Memory B cell (primary cell): ENCODE data around the gene CD74.

Experiments
- ATAC-seq: fragments of 150-1000 bp; cut with Tn5 transposase; 2 replicates; pipeline ENCODE4 v1.10.0; 2021; ENCODE audit warnings: low read depth, mild to moderate bottlenecking, moderate library complexity
- DNase-seq, 2 donors: peaks; one replicate each; pipeline ENCODE4 v3.0.0; 2022; ENCODE audit warnings: low spot score in 2 of 2
- H3K27ac Mint-ChIP-seq: one replicate; pipeline ENCODE4 v1.8.0; 2022; ENCODE audit warnings: mild to moderate bottlenecking, moderate library complexity, mixed read lengths
- H3K27me3 Mint-ChIP-seq: one replicate; pipeline ENCODE4 v1.8.0; 2022; ENCODE audit warnings: mixed read lengths
- H3K36me3 Mint-ChIP-seq: one replicate; pipeline ENCODE4 v1.8.0; 2022; ENCODE audit warnings: mild to moderate bottlenecking, mixed read lengths
- H3K4me1 Mint-ChIP-seq: one replicate; pipeline ENCODE4 v1.8.0; 2022; ENCODE audit warnings: mixed read lengths
- H3K4me3 Mint-ChIP-seq: one replicate; pipeline ENCODE4 v1.8.0; 2022; ENCODE audit warnings: mild to moderate bottlenecking, moderate library complexity, mixed read lengths
- H3K9me3 Mint-ChIP-seq: one replicate; pipeline ENCODE4 v1.8.0; 2022; ENCODE audit warnings: mixed read lengths

CD74 gene

DNA sequence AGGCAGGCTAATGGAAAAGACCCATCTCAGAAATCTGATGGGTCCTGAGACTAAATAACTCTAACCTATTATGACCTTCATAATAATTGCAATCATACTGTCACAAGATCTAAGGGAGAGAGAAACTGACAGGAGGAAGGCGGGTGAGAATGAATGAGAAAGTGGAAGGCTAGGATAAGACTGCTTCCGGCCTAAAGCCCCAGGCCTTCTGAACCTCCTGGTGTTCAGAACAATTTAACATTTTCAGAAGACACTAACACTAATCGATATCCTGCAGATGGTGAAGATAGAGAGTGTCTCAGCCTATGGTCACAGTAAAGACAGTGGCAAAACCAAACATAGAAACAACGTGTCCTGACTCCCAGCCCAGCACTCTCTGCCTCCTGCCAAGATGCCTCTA, 35.6 kb upstream of the CD74 start:
- DNase-seq (no peak), ATAC-seq (no peak)
- Mint-ChIP-seq H3K27ac (peak overlapping the region; percentile 97), H3K4me1 (peaks cover 21% of the 10 kb centered on the region), H3K36me3 (peaks cover 29% of the 10 kb centered on the region), H3K27me3 (no peaks in the 10 kb centered on the region), H3K9me3 (no peaks in the 10 kb centered on the region), H3K4me3 (peak overlapping the region; percentile 96)

DNA sequence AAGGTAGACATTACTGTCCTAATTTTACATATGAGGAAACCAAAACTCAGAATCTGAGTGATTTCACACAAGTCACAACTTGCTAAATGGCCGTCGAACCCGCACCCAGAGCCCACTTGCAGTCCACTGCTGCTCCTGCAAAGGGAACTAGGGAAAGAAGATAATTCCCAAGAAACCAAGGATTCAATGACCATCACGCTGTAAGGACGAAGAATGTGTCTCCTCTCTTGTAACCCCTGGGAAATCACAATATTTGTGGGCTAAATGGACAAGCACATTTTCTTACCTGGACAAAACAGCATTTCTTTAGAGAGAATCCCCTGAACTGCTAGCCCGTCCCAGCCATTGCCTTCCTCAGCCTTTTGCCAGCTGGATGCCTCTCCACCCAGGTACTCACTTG, 34.5 kb upstream of the CD74 start:
- H3K36me3 Mint-ChIP-seq = peaks cover 29% of the 10 kb centered on the region
- no peak overlapping the region for H3K27ac Mint-ChIP-seq
- no peak for DNase-seq
- H3K4me3 Mint-ChIP-seq = no peak overlapping the region
- no peaks in the 10 kb centered on the region for H3K27me3 Mint-ChIP-seq
- H3K4me1 Mint-ChIP-seq = peaks cover 21% of the 10 kb centered on the region
- no peak for ATAC-seq
- no peaks in the 10 kb centered on the region for H3K9me3 Mint-ChIP-seq

DNA sequence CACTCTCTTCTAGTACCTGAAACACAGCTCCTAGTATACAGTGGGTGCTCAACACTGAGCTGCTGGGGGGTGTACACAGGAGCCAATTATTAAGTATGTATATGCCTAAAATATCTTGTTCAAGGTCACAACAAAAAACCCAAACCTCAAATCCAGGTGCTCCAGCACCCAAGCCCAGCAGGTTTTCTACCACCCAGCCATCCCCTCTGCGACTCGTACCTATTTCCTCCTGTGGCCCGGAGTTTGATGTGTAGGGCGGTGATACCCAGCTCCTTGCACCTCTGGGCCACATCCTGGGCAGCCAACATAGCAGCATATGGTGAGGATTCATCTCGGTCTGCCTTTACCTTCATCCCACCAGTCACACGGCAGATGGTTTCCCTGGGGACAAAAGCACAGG, 33.9 kb upstream of the CD74 start:
- Mint-ChIP-seq H3K36me3 (peaks cover 29% of the 10 kb centered on the region), H3K27ac (peak overlapping the region; percentile 28), H3K27me3 (no peaks in the 10 kb centered on the region), H3K4me3 (peak overlapping the region; percentile 24), H3K4me1 (peaks cover 21% of the 10 kb centered on the region), H3K9me3 (no peaks in the 10 kb centered on the region)
- ATAC-seq (no peak), DNase-seq (no peak)

DNA sequence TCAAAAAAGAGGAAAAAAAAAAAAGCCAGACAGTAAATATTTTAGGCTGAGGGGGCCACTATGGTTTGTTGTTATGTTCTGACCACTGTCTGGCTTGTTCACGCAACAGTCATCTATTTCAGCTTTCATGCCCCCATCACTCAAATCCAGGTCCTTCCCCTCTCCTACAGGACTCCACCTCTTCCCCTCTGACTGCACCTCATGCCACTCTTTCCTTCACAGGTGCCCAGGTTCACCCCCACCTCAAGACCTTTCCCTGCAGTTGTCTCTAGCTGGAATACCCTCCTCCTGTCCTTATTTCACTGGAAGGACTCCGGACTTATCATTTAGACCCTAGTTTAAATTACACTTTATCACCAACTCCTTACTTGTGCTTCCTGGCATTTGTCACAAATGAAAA, 33.4 kb upstream of the CD74 start:
- Mint-ChIP-seq H3K4me1 (peaks cover 22% of the 10 kb centered on the region), H3K36me3 (peaks cover 31% of the 10 kb centered on the region)
- DNase-seq = no peak

DNA sequence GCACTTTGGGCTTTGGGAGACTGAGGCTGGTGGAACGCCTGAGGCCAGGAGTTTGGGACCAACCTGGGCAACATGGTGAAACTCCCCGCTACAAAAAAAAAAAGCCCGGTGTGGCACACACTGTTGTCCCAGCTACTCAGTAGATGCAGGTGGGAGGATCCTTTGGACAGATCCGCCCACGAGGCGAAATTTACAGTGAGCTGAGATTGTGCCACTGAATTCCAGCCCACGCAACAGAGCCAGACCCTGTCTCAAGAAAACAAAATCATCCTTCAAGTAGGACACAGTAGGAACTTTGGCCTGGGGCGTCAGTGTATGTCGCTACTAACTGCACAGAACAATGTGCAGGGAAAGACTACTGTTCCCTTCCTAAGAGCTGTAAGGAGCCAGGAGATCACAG, 32.1 kb upstream of the CD74 start:
- no peaks in the 10 kb centered on the region for H3K9me3 Mint-ChIP-seq
- ATAC-seq (no peak), DNase-seq (no peak)
- H3K36me3 Mint-ChIP-seq = peaks cover 35% of the 10 kb centered on the region
- H3K4me1 Mint-ChIP-seq = peaks cover 24% of the 10 kb centered on the region
- no peak overlapping the region for H3K27ac Mint-ChIP-seq
- no peaks in the 10 kb centered on the region for H3K27me3 Mint-ChIP-seq
- H3K4me3 Mint-ChIP-seq = no peak overlapping the region

More for the DNA sequence above, 33.4 kb upstream of the CD74 start:
- Mint-ChIP-seq H3K27me3 (no peaks in the 10 kb centered on the region), H3K4me3 (peak overlapping the region; percentile 24), H3K9me3 (no peaks in the 10 kb centered on the region), H3K27ac (peak overlapping the region; percentile 28)
- no peak for ATAC-seq

DNA sequence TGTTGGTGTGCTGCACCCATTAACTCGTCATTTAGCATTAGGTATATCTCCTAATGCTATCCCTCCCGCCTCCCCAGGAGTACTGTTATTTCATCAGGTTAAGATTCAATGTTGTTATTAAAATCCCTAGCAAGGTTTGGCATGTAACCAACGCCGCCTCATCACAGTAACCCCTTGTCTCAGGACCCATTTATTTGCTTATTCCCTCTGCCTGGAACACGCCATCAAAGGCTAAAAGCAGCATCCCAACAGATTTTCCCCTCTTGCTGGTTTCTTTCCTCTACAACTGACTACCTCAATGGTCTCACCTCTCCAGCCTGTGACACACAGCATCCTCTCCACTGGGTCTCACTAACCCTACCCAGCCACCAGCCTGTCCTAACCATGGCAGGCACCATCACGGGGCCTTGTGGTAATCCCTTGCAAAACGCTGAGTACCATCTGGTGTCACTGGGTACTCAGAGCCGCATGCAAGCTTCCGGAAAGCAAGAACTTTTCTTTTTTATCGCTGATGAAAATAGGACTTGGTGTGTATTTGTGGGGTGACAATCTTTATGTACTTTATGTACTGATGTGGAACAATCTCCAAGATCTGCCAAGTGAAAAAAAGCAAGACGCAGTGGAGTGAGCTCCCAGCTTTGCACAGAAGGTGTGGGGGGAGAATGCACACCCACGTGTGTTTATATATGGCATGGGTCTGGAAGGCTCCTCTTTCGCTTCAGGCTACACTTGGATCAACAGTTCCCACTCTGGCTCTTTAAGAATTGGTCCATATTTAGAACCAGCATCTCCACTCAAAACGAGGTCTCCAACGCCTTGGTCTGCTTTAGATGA, 30.7 kb upstream of the CD74 start:
- Mint-ChIP-seq H3K36me3 (peaks cover 35% of the 10 kb centered on the region), H3K9me3 (no peaks in the 10 kb centered on the region), H3K27ac (no peak overlapping the region), H3K27me3 (no peaks in the 10 kb centered on the region), H3K4me1 (peaks cover 19% of the 10 kb centered on the region), H3K4me3 (no peak overlapping the region)
- ATAC-seq (no peak), DNase-seq (no peak)

DNA sequence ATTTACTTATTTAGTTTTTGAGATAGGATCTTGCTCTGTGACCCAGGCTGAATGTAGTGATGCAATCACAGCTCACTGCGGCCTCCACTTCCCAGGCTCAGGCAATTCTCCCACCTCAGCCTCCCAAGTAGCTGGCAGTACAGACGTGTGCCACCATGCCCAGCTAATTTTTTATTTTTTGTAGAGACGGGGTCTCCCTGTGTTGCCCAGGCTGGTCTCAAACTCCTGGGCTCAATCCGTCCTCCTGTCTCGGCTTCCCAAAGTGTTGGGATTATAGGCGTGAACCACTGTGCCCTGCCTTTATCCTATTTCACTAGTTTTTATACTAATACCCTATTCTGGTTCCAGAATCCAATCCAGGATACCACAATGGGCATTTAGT, 30.0 kb upstream of the CD74 start:
- peaks cover 11% of the 10 kb centered on the region for H3K4me1 Mint-ChIP-seq
- H3K27ac Mint-ChIP-seq = no peak overlapping the region
- H3K4me3 Mint-ChIP-seq = no peak overlapping the region
- DNase-seq (no peak), ATAC-seq (no peak)
- no peaks in the 10 kb centered on the region for H3K27me3 Mint-ChIP-seq
- H3K9me3 Mint-ChIP-seq = no peaks in the 10 kb centered on the region
- peaks cover 30% of the 10 kb centered on the region for H3K36me3 Mint-ChIP-seq

DNA sequence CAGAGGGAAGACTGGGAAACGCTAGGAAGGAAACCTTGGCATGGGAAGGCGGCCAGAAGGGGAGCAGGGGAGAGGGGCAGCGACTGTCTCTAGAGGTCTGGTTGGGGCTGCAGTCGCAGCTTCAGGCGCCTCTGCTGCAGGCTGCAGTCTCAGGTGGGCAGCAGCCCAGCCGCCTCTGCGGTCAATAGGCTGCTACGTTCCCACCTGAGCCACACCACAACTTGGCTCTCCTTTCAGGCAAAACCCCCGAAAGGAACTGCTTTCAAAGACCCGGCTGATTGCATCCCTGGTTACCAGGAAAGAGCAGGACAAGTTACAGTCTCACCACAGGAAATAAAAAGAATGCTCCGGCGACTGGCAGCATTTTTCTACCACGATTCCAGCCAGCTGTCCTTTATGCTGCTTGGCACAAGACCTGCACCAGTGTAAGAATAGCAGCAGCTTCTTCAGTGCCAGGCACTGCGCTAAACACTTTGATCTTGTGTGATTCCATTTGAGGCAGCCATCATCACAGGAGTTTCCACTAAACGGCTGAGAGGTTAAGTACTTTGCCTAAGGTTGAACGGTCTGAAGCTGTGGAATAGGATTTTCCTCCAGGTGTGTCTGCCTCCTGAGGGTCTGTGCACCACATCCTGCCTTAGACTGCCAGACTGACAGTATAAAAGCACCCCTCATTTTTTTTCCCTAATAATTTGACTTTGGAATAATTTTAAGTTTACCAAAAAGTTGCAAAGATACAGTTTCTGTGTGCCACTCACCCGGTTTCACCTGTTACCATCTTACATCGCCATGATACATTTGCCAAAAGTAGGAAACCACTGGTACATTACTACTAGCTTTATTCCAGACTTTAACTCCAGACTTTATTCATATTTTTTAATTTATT, 29.3 kb upstream of the CD74 start:
- peaks cover 25% of the 10 kb centered on the region for H3K36me3 Mint-ChIP-seq

DNA sequence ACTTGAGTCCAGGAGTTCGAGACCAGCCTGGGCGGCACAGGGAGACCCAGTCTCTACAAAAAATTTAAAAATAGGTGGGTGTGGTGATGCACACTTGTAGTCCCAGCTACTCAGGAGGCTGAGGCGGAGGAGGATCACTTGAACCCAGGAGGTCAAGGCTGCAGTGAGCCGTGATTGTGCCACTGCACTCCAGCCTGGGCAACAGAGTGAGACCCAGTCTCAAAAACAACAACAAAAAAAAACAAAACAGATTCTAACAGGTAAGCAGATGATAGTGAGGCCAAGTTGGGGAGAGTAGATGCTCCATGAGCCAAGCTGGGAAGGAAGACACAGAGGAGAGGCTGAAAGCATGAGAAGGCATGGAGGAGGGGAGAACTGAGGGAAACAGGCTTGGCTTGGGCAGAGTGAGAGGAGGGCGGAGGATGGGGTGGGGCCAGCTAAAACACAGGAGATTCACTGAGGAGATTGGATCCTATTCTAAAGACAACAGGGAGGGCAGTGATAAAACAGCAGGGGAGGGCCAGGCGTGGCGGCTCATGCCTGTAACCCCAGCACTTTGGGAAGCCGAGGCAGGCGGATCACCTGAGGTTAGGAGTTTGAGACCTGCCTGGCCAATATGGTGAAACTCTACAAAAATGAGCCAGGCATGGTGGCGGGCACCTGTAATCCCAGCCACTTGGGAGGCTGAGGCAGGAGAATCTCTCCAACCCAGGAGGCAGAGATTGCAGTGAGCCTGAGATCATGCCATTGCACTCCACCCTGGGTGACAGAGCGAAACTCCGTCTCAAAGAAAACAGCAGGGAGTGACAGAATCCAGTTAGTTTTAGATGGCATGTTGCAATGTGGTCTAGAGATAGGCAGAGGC, 28.5 kb upstream of the CD74 start:
- ATAC-seq (no peak), DNase-seq (no peak)
- Mint-ChIP-seq H3K27ac (peak overlapping the region; percentile 73), H3K4me3 (no peak overlapping the region), H3K4me1 (peaks cover 7% of the 10 kb centered on the region), H3K36me3 (peaks cover 16% of the 10 kb centered on the region), H3K9me3 (no peaks in the 10 kb centered on the region), H3K27me3 (no peaks in the 10 kb centered on the region)

More for the DNA sequence above, 29.3 kb upstream of the CD74 start:
- H3K9me3 Mint-ChIP-seq = no peaks in the 10 kb centered on the region
- DNase-seq (no peak), ATAC-seq (no peak)
- no peak overlapping the region for H3K27ac Mint-ChIP-seq
- H3K27me3 Mint-ChIP-seq = no peaks in the 10 kb centered on the region
- peaks cover 7% of the 10 kb centered on the region for H3K4me1 Mint-ChIP-seq
- H3K4me3 Mint-ChIP-seq = no peak overlapping the region

DNA sequence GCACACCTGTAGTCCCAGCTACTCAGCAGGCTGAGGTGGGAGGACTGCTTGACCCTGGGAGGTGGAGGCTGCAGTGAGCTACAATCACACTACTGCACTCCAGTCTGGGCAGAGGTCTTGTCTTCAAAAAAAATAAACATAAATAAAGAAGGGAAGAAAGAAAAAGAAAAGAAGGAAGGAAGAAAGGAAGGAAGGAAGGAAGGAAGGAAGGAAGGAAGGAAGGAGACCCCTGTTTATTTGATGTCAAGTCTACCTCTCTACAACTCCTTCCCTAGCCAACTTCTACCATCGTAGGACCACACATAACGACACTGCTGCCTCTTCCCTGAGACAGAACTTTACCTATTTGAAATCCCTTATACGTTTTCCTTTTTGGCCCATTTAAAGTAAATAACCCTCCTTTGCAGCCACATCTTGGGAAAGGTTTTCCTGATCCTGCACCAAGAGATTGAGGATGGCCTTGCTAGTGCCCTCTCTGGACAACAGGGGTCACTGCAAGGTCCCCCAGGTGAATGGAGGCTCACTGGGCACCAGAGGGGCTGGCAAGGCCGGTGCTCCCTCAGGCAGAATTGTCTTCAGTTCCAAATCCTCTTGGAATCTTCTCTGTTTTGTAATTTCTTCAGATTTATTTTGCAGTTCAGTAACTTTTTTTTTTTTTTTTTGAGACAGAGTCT, 26.3 kb upstream of the CD74 start:
- DNase-seq (no peak), ATAC-seq (no peak)
- H3K4me1 Mint-ChIP-seq = peaks cover 10% of the 10 kb centered on the region
- no peaks in the 10 kb centered on the region for H3K27me3 Mint-ChIP-seq
- H3K9me3 Mint-ChIP-seq = no peaks in the 10 kb centered on the region
- H3K27ac Mint-ChIP-seq = no peak overlapping the region
- H3K36me3 Mint-ChIP-seq = peaks cover 10% of the 10 kb centered on the region
- no peak overlapping the region for H3K4me3 Mint-ChIP-seq

DNA sequence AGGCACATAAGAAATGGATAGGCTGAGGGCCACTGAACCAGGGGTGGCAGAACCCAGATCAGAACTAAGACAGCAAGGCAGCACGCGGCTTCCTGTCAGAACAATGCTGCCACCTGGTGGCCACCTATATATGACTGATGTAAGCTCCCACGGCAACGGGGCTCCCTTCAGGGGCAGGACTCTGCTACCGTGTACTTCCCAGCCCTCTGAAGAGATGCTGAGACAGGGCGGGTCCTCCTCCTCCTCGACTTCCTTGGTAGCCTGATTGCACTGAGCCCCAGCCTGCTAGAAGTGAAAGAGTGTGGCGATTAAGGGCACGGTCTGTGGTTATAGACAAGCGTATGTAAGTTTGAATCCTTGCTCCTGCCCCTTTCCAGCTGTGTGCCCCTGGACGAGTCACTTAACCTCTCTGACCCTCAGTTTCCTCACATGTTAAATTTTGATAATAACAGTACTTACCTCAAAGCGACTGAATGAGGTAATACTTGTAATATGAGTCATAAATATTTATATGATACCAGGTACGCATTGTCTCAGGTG, 23.5 kb upstream of the CD74 start:
- Mint-ChIP-seq H3K9me3 (no peaks in the 10 kb centered on the region), H3K4me1 (peaks cover 19% of the 10 kb centered on the region), H3K27ac (peak overlapping the region; percentile 94), H3K27me3 (no peaks in the 10 kb centered on the region), H3K4me3 (peak overlapping the region; percentile 67), H3K36me3 (peaks cover 5% of the 10 kb centered on the region)
- peak; percentile 94 for ATAC-seq
- DNase-seq = peak; percentile 94 to 95

DNA sequence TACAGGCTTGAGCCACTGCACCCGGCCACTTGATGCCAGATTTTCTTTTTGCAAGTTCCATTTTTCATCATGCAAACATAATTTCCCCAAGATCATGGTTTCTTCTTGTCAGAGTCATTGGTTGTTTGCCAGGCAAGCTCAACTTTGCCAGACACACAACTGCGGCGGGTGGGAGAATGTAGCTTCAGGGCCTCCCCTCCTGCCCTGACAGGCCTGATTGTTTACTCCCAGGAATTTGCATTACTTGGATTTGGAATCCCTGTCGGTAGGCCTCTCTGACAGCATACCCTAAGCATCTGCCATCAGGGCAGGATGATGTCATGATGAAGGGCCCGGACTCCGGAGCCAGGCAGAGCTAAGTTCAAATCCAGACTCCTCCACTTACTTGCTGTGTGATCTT, 21.8 kb upstream of the CD74 start:
- DNase-seq (no peak), ATAC-seq (no peak)
- H3K36me3 Mint-ChIP-seq = no peaks in the 10 kb centered on the region
- peaks cover 27% of the 10 kb centered on the region for H3K4me1 Mint-ChIP-seq
- H3K9me3 Mint-ChIP-seq = no peaks in the 10 kb centered on the region
- H3K4me3 Mint-ChIP-seq = no peak overlapping the region
- H3K27me3 Mint-ChIP-seq = no peaks in the 10 kb centered on the region
- no peak overlapping the region for H3K27ac Mint-ChIP-seq

DNA sequence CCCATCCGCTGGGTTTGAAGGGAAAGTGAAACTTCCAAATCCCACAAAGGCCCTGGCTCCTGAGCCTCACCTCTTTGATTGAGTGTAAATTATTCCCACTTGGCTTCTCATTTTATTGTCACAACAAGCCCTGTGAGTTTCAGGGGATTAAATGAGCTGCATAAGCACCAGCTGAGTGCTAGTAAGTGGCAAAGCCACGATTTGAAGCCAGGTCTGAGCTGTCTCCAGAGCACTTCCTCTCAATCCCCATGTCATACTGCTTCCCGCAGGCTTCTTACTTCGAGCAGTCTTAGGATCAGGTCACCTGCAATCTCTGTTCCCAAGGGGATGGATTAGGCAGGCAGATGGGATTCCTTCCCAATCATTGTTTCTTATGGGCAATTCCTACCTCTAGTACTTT, 18.9 kb upstream of the CD74 start:
- ATAC-seq (no peak), DNase-seq (no peak)
- no peaks in the 10 kb centered on the region for H3K9me3 Mint-ChIP-seq
- no peak overlapping the region for H3K4me3 Mint-ChIP-seq
- peaks cover 40% of the 10 kb centered on the region for H3K4me1 Mint-ChIP-seq
- H3K36me3 Mint-ChIP-seq = no peaks in the 10 kb centered on the region
- H3K27ac Mint-ChIP-seq = peak overlapping the region; percentile 24
- no peaks in the 10 kb centered on the region for H3K27me3 Mint-ChIP-seq
